Measurements from ENCODE around the gene ZNF771.

The ZNF771 gene

DNA sequence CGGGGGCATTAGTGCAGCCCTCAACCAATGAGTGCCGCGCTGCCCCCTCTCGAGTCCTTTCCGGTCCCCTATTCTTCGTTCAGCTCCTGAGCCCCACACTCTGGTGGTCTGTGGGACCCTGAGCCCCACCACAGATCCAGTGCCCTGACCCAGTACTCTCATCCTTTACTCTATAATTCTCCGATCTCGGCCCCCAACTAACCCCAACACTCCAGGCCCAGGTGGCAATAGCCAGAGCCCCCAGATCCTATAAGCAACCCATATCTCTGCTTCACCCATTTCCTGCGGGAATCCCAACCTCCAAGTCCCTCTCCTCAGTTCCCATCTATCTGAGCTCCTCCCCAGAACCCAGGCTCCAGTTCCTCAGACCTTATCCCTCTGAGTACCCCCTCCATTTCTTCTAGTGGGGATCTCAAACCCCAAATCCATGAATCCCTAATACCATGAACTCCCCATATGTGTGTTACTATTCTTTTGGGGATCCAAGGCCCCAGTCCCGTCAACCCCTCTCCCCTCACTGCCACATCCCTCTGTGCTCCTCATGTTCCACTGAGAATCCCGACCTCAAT is 36.1 kb upstream of the ZNF771 start:
- TF ChIP-seq, protein P1, sequence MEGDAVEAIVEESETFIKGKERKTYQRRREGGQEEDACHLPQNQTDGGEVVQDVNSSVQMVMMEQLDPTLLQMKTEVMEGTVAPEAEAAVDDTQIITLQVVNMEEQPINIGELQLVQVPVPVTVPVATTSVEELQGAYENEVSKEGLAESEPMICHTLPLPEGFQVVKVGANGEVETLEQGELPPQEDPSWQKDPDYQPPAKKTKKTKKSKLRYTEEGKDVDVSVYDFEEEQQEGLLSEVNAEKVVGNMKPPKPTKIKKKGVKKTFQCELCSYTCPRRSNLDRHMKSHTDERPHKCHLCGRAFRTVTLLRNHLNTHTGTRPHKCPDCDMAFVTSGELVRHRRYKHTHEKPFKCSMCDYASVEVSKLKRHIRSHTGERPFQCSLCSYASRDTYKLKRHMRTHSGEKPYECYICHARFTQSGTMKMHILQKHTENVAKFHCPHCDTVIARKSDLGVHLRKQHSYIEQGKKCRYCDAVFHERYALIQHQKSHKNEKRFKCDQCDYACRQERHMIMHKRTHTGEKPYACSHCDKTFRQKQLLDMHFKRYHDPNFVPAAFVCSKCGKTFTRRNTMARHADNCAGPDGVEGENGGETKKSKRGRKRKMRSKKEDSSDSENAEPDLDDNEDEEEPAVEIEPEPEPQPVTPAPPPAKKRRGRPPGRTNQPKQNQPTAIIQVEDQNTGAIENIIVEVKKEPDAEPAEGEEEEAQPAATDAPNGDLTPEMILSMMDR (IDR thresholded peaks at IDR 0.05) = no peak

DNA sequence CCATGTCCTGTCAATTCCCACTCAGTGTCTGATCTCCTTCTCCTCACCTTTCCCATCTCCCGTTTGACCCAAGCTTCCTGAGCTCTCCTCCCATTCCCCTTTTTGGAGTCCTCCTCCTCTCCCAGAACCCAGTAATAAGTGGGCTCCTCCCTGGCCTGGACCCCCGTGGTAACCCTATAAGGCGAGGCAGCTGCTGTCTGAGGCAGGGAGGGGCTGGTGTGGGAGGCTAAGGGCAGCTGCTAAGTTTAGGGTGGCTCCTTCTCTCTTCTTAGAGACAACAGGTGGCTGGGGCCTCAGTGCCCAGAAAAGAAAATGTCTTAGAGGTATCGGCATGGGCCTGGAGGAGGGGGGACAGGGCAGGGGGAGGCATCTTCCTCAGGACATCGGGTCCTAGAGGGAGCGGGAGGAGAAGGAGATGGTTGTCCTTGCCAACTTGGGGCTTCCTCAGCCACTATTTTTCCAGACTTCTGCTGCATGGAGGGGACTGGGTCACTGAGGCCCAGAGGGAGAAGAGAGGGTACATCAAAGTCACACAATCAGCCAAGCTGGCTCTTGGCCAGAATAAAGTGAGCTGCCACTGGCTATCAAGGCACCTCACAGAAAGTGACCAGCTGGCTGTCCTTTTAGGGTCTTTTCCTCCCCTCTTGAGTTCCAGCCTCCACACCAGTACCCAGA is 35.2 kb upstream of the ZNF771 start:
- TF ChIP-seq, protein P1 (IDR thresholded peaks at IDR 0.05) = no peak

DNA sequence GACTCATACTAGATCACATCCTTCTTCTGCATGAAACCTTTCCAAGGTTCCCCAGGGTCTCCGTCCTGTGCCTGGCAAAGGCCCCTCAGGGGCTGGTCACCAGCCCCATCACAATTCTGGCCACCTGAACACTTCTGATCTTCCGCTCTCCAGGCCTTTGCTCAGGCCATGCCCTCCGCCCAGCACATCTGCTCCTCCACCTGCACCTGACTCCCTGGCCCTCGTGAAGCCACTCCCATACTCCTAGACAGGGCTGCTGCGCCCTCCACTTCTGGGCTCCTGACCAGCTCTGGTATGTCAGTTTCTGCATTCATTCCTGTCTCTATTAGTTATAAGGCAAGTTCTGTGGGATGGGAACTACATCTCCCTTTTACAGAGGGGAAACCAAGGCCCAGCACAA is 34.7 kb upstream of the ZNF771 start:
- TF ChIP-seq, protein P1 (IDR thresholded peaks at IDR 0.05) = no peak

DNA sequence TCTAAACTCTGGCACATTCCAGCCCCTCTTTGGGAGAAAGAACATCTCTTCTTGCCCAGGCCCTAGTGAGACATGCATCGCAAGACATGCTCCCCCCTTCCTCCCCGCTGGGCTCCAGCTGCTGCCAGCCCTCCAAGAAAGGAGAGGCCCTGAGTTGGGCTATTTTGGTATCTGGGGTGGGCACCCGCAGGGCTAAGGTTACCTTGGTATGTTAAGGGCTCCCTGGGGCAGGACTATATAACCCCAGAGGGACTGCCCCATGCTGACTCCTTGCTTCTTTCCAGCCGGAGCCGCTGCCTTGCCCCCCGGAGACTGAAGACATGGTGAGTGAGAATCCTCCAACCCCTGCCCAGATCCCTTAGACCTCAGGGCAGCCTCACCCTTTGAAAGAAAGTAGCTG is 32.9 kb upstream of the ZNF771 start, which contains the start of gene MYL11:
MYL11 (plus strand) TSS at position 265 of the 400 bp plus-strand sequence; CDS start at position 321, 56 bp downstream.
- TF ChIP-seq, protein P1 (IDR thresholded peaks at IDR 0.05) = no peak

DNA sequence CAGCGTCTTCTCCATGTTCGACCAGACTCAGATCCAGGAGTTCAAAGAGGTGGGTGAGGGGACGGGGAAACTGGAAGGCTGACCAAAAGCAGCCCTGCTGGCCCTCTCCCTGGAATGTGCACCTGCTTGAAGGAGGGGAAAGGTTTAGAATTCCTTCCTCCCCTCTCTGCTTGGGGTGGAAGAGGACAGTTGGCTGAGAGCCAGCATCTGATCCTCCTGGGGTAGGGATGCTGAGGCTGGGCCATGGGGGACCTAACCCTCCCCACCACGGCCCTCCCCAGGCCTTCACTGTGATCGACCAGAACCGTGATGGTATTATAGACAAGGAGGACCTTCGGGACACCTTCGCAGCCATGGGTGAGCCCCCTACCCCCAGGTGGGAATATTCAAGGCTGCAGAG is 31.5 kb upstream of the ZNF771 start:
- TF ChIP-seq, protein P1 (IDR thresholded peaks at IDR 0.05) = no peak

DNA sequence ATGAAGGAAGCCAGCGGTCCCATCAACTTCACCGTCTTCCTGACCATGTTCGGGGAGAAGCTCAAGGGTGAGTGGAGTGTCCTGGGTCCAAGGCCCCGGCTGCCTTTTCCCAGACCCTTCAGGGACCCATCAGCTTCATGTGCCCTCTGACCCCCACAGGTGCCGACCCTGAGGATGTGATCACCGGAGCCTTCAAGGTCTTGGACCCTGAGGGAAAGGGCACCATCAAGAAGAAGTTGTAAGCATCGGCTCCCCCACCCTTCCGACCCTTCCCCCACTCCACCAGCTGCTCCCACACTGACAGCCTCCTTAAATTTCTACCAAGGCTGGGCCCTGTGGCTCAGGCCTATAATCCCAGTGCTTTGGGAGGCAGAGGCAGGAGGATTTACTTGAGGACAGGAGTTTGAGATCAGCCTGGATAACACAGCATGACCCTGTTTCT is 30.9 kb upstream of the ZNF771 start:
- TF ChIP-seq, protein P1 (IDR thresholded peaks at IDR 0.05) = no peak

DNA sequence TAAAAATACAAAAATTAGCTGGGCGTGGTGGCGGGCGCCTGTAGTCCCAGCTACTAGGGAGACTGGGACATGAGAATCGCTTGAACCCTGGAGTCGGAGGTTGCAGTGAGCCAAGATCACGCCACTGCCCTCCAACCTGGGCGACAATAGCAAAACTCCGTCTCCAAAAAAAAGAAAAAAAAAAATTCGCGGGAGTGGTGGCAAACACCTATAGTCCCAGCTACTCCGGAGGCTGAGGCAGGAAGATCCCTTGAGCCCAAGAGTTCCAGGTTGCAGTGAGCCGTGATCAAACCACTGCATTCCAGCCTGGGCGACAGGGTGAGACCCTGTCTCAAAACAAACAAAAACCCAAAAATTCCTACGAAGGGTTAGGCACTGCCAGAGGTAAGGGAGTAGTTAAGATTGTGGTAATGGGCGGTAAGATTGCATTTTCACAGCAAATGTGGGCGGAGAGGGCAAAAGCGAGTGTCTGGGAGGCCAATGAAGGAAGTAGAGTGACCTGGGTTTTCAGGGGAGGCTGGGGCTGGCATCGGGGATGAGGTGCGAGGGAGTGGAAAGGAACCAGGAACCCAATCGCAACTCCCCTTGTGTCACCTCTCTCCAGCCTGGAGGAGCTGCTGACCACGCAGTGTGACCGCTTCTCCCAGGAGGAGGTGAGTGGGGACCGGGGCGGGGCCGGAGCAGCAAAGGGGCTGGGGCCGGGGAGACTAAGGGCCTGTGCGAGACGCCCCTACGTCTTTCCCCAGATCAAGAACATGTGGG is 30.2 kb upstream of the ZNF771 start:
- TF ChIP-seq, protein P1 (IDR thresholded peaks at IDR 0.05) = no peak

Measured in LNCAP (cell line).